A673 (cell line): Measurements from ENCODE around the gene DAB2IP.

ENCODE experiments used
- EZH2 ChIP-seq: fragments of 200-600 bp; sonication (generic); IDR thresholded peaks from 2 replicates; pipeline ENCODE4 v1.6.1; 2017; ENCODE audit warnings: borderline replicate concordance, low read depth, mild to moderate bottlenecking, mixed read lengths, antibody characterized with exemption, low read length; ENCODE audit not compliant: poor library complexity, severe bottlenecking
- TF ChIP-seq, protein P1 (sequence below): fragments of 300-800, 200-600 bp; sonication (generic); conservative IDR thresholded peaks from 2 replicates; pipeline ENCODE4 v1.5.1; 2017; ENCODE audit warnings: low read depth, mild to moderate bottlenecking, antibody characterized with exemption, low read length, moderate library complexity, mixed read lengths

DNA sequence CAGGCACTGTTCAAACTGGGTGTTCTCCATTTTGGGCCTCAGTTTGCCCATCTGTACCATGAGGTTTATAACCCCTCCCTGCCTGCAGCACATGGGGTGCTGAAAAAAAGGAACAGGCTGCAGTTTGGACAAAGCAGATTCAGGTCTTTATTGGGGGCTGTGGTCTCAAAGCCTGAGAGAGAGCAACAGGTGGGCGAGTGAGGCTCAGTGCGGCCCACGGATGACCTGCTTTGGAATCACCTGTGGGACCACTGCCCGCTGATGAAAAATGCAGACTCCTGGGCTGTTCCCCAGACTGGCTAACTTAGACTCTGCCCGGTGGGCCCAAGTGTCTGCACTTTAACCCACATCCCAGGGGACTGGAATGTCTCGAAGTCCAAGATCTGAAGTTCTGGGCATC lies 11.8 kb upstream of the DAB2IP start:
- TF ChIP-seq, protein P1, sequence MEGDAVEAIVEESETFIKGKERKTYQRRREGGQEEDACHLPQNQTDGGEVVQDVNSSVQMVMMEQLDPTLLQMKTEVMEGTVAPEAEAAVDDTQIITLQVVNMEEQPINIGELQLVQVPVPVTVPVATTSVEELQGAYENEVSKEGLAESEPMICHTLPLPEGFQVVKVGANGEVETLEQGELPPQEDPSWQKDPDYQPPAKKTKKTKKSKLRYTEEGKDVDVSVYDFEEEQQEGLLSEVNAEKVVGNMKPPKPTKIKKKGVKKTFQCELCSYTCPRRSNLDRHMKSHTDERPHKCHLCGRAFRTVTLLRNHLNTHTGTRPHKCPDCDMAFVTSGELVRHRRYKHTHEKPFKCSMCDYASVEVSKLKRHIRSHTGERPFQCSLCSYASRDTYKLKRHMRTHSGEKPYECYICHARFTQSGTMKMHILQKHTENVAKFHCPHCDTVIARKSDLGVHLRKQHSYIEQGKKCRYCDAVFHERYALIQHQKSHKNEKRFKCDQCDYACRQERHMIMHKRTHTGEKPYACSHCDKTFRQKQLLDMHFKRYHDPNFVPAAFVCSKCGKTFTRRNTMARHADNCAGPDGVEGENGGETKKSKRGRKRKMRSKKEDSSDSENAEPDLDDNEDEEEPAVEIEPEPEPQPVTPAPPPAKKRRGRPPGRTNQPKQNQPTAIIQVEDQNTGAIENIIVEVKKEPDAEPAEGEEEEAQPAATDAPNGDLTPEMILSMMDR: no peak
- no peak for TF ChIP-seq EZH2
